HG03103 (cell line): ENCODE data around the gene SLC30A9.

Source experiments
- ATAC-seq: cut with Tn5 transposase; IDR thresholded peaks from one replicate; pipeline ENCODE4 v1.9.1; 2021; ENCODE audit warnings: low read depth; ENCODE audit not compliant: unreplicated experiment

SLC30A9 gene

DNA sequence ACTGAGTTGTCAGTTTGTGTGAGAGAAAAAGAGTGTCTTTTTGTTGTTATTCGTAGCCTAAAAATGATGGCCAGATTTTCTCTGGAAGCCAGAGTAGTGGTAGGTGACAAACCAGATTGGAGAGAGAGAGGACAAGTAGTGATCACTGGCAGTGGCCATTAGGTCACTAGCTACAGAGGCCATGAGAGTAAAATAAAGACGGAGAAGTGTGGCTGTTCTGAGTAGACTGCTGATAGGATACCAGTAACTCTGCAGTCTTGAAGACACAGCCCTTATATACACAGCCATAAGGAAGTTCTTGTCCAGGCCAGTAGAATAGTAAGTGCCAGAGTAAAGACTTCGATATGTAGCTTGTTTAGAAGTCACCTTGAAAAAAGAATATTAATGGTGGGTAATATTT is 7.7 kb downstream of the SLC30A9 start:
- no peak for ATAC-seq

DNA sequence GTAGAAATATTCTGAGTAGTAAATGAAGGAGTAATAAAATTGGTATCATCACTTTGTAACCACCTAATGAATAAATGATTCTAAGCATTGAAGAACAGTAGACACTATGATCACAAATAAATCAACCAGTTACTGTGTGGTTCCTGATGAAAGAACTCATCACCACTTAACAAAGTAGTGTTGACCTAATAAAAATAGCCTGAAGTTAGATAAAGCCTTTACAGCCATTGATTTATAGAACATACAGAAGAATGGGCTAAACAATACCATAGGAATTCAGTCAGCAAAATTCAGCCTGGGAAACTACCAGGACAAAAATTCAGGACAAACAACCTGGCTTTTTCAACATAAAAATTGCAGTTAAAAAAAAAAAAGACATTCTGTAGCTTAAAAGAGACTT is 9.0 kb downstream of the SLC30A9 start:
- no peak for ATAC-seq

DNA sequence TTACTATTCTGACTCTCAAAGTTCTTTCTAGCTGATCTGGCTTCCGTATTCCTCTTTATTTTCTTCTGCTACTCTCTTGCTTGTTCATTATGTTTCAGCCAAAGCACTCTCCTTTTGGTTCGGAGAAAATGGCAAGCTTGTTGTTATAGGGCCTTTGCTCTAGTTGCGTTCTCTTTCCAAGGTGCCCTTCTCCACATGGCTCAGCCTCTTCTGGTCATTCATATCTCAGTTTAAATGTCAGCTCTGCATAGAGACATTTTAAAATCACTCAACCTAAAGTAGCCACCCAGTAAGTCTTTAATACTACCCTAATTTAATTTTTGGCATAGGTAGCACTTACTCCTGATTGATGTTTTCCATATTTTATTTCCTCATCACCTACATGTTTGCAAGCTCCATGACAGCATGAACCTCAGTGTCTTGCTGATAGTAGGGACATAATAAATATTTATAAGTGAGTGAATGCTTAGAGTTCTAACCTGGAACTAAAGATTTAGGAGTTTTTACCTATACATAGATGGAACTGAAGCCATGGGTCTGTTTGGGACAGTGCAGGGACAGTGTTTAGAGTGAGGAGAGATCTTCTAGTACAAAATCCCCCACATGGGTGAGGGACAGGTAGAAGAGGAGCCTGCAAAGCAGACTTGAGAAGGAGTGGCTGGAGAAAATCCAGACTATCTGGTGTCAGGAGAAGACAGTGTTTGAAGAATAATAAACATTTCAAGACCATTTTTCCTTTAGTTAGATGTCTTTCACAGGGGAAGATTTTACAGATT is 17.9 kb downstream of the SLC30A9 start:
- no peak for ATAC-seq

DNA sequence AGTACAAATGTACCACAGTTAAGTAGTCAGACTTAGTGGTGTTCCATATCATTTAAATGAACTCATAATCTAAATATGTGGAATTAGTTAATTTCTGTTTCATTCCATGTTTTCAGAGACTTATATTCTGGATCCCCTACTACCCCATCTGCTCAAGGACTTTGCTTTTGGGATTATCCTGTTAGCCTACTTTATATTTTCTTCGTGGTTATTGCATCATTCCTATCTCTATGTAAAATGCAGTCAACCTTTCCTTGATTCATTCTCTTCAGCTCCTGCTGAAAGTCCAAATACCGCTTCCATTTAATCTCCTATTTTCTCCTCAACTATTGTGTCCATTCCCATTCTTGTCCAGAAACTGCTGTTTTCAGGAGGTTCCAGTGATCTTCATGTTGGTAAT is 25.1 kb downstream of the SLC30A9 start:
- no peak for ATAC-seq

DNA sequence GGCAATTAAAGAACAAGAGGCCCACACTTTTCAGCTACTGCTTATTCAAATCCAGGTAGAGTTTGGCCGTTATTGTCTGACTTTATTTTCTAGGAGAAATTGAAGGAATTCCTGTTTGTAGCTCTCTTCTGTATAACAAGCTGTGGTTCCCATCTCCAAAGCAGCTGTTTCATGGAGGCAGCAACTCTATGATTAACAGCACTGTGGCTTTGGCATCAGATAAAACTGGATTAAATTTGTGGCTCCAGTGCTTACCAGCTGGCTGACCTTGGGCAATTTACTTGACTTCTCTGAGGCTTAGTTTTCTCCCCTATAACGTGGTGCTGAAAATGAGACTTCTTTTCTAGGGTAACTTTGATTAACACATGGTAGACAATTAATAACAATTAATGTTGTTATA is 28.1 kb downstream of the SLC30A9 start:
- no peak for ATAC-seq

DNA sequence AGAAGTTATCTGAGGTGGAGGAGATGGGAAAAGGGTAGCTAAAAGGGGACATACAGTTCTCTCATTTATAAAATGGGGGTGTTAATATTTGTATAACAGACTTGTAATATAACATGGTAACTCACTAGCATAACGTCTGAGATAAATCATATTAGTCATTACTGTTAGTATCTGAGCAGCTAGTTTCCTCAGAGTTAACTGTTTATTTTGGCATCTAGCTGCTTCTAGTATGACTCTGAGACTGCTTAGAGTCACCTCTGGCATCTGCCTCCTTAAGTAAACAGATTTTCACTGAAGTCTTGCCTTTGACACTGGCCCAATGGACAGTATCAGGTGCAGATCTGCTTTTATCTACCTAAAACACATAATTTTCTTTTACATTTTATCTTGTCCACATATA is 58.1 kb downstream of the SLC30A9 start:
- no peak for ATAC-seq

DNA sequence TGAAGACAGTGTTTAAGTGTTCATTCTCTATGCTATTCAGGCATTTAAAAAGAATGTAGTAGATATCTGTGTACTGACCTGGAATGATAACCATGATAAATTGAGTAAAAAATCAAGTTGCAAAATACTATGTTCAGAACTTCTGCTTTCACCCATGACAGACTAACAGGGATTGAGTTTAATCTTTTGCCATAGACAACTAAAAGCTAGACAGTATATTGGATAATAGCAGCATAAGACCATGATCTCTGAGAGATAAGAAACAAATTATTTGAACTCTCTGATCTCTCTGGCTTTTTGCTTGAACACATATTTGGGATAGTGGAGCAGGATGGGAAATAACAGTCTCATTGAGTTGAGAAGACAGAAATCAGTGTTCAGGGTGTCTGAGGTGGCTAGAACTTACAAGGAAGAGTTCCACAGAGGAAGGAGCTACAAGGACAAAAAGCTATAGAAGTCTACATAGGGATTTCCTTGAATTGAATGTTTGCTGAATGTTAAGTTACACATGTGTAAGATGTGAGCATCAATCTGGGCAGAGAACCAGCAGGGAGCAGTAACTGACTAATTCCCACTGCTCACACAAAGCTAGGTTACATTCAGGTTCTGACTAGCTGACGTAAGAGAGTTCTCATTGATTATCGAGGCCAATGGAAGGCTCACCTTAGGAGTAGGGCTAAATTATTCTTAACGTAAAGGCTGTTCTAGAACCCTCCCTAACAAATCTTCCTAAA is 60.4 kb downstream of the SLC30A9 start:
- ATAC-seq = no peak

DNA sequence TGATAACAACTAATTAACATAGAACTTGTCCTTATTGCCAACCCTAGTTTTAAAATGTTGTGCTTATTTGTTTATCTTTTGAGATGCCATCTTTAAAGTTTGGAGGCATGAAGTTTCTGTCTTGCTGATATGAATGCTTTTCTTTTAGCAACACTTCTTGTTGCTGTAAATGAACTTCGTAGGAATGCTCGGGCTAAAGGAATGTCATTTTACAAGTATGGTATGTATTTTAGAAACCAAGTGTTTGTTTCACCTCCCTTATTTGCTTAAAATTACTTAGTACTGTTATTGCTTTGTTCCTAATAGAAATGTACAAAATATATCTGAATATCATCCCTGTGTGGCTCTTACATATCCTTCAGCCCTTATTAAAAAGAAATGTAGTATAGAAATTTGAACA is 76.1 kb downstream of the SLC30A9 start:
- no peak for ATAC-seq

DNA sequence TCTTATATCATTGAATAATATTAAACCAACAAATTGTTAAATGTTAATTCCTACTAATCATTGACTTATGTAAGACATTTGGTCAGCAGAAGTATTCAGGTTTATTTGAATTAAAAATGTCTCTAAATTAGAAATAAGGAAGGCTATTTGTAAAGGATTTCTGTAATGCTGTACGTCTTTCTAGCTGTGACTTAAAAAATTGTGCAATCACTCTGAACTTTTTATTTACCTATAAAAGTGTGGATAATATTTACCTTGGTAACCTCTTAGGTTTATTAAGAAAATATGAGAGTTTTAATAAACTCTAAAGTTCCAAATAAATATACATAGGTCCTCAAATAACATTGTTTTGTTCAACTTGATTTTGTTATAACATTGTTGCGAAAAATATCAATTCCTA is 76.9 kb downstream of the SLC30A9 start:
- ATAC-seq = no peak

DNA sequence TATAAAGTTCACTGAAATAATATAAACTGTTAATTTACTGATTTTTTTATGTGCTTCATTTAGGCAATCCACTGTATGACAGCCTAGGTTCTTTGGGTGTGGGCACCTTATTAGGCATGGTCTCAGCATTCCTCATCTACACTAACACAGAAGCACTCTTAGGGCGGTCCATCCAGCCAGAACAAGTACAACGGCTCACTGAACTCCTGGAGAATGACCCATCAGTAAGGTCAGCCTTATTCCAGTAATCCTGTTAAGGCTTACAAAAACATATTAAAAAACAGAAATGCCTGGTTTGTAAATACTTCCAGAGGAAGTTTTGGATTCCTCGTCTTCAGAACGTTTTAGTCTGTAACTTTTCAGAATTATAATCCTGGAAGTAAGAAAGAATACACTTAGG is 80.1 kb downstream of the SLC30A9 start:
- no peak for ATAC-seq

DNA sequence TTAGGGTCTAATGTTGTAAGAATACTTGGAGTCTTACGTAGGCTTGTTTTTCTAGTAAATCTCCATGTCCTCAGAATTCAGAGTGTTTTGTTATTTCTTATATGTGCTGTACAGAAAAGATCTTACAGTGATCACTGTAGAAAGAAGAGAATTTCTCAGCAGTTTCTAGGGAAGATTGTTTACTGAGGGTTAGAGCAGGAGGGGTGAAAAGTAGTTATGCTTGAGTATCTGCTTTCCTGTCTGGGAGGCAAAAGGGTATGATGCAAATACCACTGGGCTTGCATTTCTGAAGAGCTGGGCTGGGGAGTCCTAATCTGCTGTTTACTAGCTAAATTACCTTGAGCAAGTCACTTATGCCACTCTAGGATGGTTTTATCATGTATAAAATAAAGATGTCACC is 84.0 kb downstream of the SLC30A9 start:
- ATAC-seq = no peak

DNA sequence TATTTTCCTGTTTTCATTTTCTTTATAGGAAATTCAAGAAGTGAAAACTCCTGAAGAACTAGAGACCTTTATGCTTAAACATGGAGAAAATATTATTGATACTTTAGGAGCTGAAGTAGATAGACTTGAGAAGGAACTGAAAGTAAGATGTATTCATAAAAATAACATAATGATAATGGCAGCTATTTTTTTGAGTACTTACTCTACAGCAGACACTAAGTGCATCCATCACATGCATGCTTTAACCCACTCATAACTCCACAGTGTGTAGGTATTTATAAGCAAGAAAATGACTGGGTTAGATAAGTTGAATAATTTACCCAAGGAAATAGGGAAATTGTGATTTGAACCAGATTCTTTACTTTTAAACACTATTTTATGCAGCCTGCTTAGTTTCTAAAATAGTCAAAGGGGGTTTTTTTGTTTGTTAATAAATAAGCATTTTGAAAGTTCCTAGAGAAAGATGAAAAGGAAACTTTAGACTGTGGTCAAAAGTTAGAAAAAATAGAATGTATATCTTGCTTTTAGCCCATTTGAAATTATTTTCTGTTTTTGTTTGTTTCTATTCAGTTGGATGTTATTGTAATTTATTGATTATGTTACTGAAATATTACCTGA is 88.0 kb downstream of the SLC30A9 start:
- ATAC-seq = peak; percentile 88

DNA sequence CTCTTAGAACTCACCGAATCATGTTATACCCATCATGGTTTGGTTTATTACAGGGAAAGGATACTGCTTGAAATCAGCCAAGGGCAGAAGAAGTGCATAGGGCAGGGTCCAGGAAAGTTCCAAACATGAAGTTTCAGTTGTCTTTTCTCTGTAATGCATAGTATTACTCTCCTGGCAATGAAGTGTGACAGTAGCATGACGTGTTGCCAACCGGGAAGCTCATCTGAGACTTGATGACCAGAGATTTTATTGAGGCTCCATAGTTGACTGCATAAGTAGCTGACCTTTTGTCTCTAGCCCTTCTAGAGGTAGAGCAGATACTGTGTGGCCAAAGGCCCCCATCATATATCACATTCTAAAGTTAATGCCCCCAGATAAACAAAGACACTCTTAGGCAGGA is 90.0 kb downstream of the SLC30A9 start:
- no peak for ATAC-seq

DNA sequence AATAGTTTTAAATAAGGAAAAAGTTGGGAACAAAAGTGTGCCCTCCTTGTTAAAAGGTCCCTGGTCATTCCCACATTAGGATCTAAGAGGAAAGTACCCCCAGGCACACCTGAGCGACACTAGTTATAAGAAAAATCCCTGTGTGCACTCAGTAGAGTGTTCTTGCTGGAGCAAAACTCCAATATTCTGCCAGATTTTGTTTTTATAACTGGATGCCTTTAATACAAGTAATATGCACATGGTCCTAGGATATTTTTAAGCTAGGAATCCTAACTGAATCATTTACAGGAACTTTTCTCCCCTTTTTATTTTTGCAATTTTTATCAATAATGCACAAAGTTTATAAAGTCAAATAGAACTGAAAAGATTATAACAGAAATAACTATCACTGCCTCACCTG is 93.5 kb downstream of the SLC30A9 start:
- ATAC-seq = no peak

DNA sequence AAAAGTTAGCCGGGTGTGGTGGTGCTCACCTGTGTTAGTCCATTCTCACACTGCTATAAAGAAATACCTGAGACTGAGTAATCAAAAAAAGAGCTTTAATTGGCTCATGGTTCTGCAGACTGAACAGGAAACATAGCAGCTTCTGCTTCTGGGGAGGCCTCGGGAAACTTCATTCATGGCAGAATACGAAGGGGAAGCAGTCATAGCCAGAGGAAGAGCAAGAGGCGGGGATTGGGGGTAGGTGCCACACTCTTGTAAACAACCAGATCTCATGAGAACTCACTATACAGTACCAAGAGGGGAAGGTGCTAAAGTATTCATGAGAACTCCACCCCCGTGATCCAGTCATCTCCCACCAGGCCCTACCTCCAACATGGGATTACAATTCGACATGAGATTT is 98.1 kb downstream of the SLC30A9 start:
- ATAC-seq = no peak

DNA sequence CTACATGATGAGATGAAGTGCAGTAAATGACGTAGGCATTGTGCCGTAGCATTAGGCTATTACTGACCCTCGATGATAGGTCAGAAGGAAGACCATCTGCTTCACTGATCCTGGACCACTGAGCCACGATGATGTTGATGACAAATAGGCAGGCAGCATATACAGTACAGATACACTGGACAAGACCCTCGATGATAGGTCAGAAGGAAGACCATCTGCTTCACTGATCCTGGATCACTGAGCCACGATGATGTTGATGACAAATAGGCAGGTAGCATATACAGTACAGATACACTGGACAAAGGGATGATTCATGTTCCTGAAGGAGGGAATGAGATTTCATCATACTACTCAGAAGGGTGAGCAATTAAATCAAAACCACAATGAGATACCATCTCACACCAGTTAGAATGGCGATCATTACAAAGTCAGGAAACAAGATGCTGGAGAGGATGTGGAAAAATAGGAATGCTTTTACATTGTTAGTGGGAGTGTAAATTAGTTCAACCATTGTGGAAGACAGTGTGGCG is 111.2 kb downstream of the SLC30A9 start:
- no peak for ATAC-seq

DNA sequence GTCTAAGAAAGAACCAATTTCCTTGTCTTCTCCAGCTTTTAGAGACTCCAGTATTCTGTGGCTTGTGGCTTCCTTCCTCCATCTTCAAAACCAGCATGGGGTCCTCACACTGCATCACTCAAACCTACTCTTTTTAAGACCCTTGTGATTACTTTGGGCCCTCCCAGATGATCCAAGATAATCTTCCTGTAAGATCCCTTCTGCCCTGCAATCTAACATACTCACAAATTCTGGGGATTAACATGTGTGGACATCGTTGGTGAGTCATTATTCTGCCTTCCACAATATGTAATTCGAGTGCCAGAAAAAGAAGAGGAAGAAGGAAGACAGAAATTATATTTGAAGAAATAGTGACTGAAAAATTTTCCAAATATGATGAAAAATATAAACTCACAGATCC is 114.2 kb downstream of the SLC30A9 start:
- no peak for ATAC-seq

DNA sequence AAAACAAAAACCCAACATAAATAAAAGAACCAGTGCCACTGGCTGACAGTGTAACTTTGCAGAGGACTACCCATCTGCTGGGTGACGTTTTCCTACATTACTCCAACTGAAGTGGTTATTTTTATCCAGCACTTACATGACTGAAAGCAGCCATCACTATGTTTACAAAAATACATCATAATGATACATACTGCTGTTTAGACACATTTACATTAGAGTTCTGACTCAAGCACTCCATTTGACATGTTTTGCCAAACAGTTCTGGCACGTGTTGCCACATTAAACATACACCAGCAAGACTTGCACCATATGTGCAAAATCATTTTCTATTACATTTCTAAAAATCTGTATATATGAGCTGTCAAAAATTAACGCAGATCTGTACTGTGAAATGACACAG is 122.5 kb downstream of the SLC30A9 start:
- ATAC-seq = no peak

DNA sequence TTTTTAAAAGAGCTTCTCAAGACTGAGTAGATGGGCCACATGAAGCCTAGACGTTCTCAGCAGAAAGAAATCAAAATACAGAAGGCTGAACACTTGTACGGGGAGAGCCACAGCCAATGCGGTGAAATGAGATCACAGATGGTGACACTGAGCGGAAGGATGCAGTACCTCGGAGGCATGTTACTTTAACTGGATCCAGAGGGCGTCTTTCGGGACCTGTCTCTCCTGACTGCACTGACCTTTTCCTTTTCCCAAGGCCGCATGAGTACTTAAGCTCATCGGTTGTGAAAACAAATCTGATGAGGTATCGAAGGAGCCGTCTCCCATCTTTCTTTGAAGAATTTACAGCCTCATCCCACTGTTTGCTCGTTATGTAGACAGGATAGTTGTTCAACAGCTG is 129.6 kb downstream of the SLC30A9 start:
- no peak for ATAC-seq

DNA sequence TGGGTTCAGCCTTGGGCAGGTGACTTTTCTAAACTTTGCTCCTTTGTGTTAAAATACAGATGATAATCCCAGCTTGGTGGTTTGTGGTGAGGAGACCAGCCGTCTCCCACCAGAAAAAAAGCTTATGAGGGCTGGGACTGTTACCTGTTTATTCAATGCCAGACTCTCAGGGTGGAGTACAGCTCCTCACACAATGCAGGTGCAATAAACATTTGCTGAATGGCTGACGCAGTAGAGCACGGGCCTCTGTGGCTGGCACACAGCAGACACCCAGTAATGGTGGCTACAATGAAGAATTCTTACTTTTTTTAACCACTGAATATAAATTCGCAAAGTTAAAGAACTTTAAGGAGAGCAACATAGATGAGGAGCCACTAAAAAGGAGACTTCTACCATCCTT is 131.9 kb downstream of the SLC30A9 start:
- ATAC-seq = no peak

DNA sequence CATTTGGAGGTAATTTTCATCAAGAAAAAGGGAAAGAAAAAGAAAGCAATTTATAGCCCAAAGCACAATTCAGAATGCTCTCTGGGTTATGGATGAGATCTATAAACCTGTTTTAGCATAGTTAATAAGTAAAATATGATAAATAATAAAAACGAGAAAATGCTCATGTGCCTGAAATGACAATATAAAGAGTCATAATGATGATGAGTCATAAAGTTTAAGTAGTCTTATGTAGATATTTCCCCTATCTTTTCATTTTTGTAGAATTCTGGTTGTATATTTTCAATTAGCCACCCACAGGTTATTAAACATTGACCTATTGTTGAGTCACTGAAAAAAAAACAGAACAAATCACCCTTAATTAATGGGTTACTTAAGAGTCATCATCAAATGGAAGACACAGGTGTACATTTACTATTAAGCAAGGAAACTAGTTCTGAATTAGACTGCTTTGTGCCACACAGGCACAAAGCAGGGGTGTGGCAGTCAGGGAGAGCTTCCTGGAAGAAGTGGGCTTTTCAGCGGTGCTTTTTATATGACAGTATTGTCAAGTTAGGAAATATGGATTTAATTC is 132.8 kb downstream of the SLC30A9 start:
- no peak for ATAC-seq
